ENCODE measurements around the gene GPATCH1.

GPATCH1 gene

DNA sequence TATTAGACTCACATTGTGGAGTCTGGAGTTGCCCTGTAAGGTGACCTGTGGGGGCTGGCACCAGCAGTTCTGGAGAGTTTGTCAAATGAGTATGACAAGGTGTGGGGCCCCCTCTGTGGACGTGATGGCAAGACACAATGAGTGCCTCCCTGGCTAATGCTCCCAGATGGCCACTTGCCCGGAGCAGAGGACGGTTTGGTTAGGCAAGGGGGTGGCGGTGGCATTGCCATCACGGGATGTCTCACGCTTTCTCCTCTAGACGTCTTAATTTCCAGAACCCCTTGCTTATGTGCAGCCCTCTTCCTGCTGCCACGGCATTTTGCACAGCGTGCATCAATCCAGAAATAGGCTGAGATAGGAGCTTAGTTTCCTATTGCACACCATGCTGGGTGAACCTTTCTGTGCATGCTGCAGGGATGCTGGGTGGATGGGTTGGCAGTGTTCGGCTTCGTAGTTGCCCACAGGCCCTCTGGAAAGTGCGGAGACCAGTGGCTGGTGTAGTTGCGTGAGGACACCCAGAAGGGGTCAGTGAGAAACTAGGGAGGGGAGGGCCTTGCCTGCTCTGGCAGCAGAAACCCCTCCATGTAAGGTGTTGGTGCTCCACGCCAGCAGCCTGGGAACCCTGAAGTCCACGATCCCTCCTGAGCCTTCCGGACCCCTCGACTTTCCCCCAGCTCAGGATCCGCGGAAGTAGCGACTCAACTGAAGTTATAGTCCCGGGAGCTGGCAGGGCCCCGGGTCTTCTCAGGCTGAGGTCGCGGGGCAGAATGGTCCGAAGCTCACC lies 95.1 kb downstream of the GPATCH1 start:
- TF ChIP-seq, protein P1, sequence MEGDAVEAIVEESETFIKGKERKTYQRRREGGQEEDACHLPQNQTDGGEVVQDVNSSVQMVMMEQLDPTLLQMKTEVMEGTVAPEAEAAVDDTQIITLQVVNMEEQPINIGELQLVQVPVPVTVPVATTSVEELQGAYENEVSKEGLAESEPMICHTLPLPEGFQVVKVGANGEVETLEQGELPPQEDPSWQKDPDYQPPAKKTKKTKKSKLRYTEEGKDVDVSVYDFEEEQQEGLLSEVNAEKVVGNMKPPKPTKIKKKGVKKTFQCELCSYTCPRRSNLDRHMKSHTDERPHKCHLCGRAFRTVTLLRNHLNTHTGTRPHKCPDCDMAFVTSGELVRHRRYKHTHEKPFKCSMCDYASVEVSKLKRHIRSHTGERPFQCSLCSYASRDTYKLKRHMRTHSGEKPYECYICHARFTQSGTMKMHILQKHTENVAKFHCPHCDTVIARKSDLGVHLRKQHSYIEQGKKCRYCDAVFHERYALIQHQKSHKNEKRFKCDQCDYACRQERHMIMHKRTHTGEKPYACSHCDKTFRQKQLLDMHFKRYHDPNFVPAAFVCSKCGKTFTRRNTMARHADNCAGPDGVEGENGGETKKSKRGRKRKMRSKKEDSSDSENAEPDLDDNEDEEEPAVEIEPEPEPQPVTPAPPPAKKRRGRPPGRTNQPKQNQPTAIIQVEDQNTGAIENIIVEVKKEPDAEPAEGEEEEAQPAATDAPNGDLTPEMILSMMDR (IDR thresholded peaks at IDR 0.05; ENCODE audit: low read depth, low read length), result no peak

GRCh38 chr19:33176670-33177416 lies 95.9 kb downstream of the GPATCH1 start:
- TF ChIP-seq, protein P1 (IDR thresholded peaks at IDR 0.05; ENCODE audit: low read depth, low read length), result peak; percentile 20
- H3K4me3 ChIP-seq (ENCODE audit: low read depth, low read length), result peak overlapping the region; percentile 72

More for the DNA sequence above, 95.1 kb downstream of the GPATCH1 start:
- peak overlapping the region; percentile 72 for H3K4me3 ChIP-seq (ENCODE audit: low read depth, low read length)

DNA sequence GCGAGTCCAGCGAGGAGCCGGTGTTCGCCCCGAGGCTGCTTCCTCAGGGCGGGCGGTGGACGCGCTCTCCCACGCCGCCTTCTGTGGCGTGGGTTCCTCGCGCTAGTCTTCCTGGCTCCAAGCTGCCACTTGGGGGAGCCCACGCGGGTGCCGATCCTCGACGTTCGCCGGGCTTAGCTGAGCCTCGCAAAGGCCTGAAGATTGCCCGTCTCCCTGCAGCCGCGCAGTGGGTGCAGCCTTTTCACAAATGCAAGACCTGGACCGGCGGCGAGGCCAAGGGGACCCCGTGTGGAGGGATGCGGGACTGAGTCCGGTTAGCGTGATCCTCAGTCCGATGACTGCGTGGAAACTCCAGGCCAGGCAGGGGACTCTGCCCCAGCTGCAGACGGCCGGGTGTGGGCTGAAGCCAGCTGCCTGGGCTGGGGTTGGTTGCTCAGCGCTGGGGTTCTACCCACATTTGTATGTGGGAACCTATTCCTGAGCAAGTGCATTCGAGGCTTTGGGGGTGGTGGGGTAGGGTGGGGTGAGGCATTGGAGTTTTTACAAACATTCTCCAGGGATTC lies 96.5 kb downstream of the GPATCH1 start:
- peak overlapping the region; percentile 53 for H3K4me3 ChIP-seq (ENCODE audit: low read depth, low read length)
- TF ChIP-seq, protein P1 (IDR thresholded peaks at IDR 0.05; ENCODE audit: low read depth, low read length), result peak; percentile 19
